COR-L47 (cell line): ENCODE measurements around the gene AHDC1.
"Not testable (repeated sequence)": the region's sequence is repeated elsewhere in the genome, so short reads cannot be mapped to it uniquely, and the experiment has no call there.

Experiments
- DNase-seq: peaks from one replicate; lab custom pipeline; 2025; lab: John Stamatoyannopoulos, UW

The AHDC1 gene, protein sequence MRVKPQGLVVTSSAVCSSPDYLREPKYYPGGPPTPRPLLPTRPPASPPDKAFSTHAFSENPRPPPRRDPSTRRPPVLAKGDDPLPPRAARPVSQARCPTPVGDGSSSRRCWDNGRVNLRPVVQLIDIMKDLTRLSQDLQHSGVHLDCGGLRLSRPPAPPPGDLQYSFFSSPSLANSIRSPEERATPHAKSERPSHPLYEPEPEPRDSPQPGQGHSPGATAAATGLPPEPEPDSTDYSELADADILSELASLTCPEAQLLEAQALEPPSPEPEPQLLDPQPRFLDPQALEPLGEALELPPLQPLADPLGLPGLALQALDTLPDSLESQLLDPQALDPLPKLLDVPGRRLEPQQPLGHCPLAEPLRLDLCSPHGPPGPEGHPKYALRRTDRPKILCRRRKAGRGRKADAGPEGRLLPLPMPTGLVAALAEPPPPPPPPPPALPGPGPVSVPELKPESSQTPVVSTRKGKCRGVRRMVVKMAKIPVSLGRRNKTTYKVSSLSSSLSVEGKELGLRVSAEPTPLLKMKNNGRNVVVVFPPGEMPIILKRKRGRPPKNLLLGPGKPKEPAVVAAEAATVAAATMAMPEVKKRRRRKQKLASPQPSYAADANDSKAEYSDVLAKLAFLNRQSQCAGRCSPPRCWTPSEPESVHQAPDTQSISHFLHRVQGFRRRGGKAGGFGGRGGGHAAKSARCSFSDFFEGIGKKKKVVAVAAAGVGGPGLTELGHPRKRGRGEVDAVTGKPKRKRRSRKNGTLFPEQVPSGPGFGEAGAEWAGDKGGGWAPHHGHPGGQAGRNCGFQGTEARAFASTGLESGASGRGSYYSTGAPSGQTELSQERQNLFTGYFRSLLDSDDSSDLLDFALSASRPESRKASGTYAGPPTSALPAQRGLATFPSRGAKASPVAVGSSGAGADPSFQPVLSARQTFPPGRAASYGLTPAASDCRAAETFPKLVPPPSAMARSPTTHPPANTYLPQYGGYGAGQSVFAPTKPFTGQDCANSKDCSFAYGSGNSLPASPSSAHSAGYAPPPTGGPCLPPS (N-terminal part only)

DNA sequence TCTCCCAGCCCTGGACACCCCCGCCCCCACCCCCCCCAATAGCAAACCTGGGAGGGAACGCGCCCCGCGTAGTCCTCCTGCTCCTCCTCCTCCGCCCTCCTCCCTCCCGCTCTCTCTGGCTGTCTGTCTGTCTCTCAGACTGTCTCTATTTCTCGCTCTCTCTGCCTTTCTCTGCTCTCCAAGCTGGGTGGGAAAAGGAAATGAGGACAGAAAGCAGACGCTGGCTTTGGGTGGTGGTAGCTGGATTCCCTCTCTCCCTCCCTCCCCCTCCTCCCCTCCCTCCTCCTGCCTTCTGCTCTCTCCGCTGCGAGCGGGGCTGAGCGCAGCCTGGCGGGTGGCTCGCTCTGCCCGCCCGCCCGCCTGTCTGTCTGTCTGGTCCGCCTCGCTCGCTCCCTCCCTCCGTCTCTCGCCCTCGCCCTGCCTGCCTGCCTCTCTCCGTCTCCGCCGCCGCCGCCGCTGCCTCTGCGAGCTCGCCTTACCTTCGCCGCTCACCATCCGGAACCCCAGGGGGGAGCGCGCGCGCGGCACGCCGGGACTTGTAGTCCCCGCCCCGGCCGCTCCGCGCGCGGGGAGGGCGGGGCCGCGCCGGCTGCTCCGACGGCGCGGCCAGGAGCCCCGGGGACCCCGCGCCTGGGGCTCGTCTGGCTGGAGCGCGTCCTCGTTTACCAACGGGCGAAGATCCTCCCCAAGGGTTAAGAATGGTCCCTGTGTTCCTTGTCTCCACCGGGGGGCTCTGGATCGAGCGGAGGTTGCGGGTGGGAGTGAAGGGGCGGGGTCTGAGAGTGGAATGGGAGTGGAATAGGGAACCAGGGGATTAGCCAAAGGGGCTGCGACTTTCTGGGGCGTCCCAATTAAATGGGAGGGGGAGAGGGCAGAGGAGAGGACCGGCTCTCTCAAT is at the start of gene AHDC1:
TSS of gene AHDC1 (minus strand) at position 464 of the 898 bp plus-strand sequence. CDS start 52,029 bp downstream, outside the sequence.
- DNase-seq = peak; percentile 84

DNA sequence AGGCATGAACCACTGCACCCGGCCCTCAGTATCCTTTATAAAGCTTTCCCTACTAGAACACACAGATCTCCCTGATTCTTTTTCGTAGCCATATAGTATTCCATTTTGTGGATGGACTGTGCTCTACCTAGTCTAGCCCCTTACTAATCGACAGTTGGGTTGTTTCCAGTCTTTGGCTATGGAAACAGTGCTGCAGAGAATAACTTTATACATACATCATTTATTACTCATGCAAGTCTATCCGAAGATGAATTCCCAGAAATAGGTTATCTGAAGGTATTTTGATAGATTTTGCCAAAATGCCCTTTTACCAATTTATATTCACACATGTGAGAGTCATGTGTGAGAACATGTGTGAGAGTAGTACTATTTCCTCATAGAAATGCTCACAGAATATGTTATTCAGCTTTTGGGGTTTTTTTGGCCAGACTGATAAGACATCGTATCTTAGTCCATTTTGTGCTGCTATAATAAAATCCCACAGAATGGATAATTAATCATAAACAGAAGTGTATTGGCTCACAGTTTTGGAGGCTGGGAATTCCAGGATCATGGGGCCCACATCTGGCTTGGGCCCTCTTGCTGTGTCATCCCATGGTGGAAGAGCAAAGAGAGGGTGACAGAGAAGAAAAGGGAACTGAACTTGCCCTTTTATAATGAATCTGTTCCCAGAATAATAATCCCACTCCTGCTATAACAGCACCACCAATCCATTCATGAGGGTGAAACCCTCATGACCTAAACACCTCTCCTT is 48.3 kb upstream of the AHDC1 start:
- DNase-seq = no peak

DNA sequence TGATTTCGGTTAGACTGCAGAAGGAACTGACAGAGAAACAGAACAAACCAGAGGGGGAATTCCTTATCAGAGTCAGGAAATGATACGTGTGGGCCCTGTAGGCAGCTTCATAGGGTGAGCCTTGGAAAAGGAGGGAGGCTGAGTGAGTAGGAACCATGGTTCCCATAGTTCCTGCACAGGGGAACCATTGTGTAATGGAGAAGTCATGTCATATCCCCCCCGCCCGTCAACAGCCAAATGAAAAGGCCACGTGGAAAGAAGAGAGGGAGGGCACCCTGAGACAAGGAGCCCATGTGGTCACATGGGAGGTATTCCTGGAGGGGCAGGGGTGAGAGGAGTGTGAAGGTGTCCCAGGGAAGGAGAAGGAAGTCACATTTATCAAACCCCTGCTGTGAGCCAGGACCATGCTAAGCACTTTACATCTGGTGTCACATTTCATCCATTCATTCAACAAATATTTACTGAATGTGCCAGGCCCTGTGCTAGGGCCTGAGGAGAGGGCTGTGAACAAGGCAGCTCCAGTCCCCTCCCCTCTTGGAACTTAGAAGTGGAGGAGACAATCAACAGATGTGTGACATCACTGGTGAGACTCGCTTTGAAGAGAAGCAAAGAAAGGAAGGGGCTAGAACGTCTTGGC is 46.7 kb upstream of the AHDC1 start:
- DNase-seq = no peak

DNA sequence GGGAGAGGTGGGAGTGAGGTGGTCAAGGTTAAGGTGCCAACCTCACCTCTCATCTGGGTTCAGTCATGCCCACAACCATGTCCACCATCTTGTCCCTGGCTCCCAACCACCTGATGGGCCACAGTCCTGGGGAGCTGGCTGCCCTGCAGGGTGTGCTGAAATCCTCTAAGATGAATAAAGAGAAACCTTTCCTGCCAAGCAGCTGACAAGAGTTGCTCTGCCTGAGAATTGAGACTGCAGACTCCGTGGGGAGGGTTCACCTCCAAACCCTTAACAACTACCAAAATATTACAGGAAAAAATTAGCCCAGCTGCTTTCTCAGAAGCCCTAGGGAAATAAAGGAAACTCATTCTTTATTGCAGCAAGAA is 46.2 kb upstream of the AHDC1 start:
- no peak for DNase-seq

DNA sequence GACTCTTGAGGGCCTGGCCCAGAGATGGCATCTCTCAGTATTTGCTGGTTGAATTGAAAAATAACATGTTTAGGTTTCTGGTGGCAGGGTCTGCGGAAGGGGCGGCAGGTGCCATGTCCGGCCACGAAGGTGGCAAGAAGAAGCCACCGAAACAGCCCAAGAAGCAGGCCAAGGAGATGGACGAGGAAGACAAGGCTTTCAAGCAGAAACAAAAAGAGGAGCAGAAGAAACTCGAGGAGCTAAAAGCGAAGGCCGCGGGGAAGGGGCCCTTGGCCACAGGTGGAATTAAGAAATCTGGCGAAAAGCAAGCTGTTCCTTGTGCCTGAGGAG is 45.3 kb upstream of the AHDC1 start:
- DNase-seq = no peak

DNA sequence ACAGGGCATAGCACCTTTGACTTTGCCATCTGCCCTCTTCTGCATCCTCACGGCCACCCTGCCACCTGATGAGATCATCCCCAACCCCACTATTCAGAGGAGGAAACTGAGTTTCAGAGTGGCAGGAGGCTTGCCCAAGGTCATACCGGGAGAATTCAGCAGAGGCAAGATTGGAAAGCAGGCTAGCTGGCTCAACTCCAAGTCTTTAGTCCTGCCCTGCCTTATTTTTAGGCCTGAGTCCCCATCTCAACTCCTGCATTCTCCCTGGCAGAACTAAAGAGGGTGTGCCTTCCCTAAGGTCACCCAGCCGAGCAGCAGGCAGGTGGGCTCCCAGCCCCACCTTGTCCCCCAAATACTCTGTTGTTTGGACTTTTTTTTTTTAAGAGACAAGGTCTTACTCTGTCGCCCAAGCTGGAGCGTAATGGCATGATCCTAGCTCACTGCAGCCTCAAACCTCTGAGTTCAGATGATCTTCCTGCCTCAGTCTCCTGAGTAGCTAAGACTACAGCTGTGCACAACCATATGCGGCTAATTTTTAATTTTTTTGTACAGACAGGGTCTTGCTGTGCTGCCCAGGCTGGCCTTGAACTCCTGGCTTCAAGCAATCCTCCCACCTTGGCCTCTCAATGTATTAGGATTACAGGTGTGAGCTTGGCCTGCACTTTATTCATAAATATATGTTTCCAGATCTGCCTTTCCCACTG is 44.8 kb upstream of the AHDC1 start:
- DNase-seq = no peak

DNA sequence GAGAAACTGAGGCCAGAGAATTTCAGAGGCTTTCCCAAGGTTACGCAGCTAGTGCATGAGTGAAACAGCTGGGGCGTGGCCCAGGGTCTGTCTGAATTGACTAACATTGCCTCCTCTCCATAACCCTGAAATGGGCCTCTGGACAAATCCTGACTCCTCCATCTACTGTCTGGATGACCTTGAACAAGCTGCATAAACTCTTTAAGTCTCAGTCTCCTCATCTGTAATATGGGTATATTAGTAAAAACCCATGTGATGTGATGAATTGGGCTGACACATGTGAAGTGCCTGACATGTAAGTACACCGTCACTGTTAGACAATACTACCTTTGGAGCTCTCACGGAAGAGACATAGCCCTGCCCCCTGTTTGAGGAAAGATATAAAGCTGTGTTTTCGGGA is 43.4 kb upstream of the AHDC1 start:
- no peak for DNase-seq

DNA sequence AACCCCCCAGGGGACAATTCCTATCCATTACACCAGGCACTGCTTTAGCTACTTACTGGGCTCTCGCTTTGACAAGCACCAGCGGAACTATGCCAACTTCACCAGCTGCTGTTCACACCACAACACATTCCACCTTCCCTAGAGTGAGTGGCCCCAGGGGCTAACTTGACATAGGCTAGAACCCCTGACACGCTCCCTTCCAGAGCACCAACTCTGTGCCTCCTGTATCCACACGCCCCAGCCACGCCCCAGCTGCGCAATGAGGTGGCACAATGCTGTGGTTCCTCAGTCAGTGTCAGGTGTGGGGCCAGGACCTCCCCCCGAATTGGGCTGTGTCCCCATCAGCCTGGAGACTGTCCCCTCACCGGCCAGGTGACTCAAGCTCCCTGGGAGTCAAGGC is 42.7 kb upstream of the AHDC1 start:
- no peak for DNase-seq

DNA sequence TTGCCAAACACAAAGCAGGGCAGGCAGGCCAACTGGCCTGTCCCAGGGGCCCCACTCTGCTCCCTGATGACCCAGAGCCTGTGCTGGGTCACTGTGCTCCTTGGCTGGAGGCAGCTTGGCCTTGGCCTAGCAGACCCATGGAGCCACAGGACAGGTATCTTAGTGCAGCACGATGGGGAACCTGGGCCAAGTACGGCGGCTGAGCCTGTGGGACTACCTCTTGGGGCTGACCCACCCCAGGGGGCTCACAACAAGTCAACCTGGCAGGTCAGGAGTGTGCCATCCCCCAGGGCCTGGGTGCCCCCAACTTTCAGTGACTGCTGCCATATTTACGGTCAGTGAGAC is 41.1 kb upstream of the AHDC1 start:
- DNase-seq = no peak

DNA sequence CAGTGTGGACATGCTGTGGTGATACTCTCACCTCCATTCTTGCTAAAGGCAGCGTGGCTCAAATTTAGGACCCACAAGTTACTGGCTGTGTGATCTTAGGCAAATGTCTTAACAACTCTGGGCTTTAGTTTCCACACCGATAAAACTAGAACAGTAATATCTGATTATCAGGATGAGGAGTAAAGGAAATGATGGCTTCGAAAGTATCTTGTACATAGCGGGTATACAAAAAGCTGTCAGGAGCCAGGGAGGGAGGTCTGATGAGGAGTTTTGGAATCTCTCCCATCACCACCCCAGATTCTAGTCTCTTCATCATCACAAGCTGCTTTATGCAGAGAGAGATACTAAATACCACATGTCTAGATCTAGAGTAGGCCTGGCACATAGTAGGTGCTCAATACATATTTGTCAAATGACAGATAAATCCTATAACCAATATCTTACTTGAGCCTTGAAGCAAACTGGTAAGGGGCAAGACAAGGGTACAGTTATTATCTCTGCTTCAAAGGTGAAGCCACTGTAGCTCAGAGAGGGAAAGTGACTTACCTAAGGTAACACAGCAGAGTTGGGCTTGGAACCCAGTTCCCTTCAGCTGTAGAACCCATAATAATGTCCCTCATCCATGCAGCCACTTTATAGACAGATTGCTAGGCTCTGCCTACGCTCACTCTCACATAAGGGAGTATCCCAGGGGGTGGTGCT is 40.6 kb upstream of the AHDC1 start:
- DNase-seq = no peak

DNA sequence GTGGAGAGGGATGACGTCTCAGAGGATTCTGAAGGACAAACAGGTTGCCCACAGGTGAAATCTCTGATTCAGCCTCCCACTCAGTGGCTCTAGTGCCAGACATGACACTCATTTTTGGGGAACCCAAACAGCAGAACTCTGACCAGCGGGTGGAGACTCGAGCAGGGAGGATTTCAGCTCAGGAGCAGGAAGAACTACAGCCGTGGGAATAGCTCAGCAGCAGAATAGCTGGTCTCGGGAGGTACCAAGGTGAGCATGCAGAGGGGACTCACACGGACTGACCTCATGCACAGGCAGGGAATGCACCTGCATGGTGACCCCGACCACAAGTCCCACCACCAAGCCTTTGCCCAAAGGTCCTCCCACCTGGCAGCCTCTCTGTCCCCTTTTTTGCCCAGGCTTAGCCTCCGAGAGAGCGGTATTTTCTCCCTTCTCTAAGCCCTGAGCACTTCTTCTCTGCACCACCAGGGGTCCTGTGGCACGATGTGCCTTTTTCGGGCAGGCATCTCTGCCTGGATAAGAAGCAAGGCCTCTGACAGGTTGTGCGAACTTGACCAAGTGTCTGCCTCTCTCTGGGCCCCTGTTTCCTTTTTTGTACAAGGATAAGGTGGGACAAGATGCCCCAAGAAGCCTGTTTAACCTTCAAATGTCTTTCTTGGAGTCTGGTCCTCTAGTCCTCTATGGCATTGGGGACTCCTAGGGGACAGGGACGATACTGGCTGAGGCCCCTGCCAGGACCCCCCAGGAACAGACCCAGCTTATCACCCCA is 39.8 kb upstream of the AHDC1 start:
- no peak for DNase-seq

DNA sequence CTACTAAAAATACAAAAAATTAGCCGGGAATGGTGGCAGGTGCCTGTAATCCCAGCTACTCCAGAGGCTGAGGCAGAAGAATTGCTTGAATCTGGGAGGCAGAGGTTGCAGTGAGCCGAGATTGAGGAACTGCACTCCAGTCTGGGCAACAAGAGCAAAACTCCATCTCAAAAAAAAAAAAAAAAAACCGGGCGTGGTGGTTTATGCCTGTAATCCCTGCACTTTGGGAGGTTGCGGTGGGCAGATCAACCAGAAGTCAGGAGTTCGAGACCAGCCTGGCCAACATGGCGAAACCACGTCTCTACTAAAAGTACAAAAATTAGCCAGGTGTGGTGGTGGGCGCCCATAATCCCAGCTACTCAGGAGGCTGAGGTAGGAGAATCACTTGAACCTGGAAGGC is 36.6 kb upstream of the AHDC1 start:
- not testable (repeated sequence) for DNase-seq

DNA sequence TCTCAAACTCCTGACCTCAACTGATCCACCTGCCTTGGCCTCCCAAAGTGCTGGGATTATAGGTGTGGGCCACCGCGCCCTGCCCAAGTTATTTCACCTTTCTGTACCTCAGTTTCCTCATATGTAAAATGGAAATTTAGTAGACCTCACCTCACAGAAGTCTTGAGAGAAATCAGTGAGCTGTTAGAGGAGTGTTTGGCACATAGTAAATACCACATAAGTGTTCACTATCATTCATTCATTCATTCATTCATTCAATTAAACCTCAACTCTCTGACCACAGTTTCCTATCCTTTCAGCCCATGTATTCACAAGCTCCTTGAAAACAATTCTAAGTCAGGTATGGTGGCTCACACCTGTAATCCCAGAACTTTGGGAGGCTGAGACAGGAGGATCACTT is 34.9 kb upstream of the AHDC1 start:
- no peak for DNase-seq

DNA sequence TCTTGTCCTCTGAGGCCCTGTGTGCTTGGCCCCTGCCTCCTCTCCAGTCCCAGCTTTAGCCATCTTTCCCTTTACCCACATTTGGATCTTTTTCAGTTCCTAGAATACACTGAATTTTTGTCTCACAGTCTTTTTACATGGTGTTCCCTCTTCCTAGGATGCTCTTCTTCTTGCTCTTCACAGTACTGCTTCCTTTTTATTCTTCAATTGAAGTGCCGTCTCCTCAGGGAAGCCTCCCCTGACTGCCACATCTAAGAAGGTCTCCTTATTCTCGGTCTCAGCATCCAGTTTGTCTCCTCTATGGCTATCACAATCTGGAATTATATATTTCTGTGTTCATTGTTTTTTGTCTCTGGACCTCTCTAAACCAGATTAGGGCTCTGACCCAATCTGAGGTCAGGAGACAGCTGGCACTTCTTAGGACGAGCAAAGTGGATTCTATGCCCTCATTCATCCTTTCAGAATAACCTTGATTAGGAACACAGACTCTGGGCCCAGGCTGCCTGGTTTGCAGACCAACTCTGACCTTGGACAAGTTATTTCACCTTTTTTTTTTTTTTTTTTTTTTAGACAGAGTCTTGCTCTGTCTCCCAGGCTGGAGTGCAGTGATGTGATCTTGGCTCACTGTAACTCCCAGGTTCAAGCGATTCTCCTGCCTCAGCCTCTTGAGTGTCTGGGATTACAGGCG is 34.2 kb upstream of the AHDC1 start:
- no peak for DNase-seq

DNA sequence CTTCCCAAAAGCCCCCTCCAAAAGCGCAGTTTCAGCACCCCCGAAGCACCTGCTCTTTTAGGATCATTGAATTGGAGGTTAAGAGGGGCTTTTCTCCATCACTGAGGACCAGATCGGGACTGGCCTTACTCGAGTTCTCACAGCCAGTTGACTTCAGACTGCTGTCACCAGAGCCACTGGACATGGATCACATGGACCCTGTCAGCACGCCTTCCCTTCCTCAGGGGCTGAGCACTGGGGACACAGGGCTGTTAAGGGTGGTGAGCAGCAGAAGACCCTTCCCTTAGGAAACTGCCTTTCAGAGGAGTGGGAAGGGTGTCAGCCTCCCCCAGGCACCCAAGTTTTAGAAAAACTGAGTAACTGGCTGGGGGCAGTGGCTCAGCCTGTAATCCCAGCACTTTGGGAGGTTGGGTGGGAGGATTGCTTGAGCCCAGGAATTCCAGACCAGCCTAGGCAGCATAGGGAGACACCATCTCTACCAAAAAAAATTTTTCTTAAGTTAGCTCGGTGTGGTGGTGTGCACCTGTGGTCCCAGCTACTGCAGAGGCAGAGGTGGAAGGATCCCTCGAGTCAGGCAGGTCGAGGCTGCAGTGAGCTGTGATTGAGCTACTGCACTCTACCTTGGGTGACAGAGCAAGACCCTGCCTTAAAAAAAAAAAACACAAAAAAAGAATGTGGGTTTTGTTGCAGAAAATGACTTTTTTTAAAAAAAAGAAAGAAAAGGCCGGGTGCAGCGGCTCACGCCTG is 31.6 kb upstream of the AHDC1 start:
- no peak for DNase-seq

DNA sequence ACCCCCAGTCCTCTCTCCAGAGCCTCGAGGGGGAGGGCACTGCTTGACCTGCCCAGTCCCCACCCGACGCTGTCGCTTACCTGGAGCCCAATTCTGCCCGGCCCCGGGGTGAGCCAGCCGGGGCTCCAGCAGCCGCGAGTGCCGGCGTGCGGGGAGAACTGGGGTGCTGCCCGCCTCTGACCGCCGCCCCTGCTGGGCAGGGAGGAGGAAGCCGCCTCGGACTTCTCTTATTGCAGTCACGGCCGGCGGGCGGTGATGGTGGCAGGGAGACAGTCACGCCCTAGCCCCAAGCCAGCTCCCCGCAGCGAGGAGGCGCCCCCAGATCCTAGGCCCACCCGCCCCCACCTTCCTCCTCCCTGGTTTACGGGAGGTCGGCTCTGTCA is 31.0 kb upstream of the AHDC1 start, which contains the start of gene FGR:
TSS of gene FGR (minus strand) at position 201 of the 383 bp plus-strand sequence. CDS start 11,269 bp downstream, outside the sequence.
- DNase-seq = no peak
